Activated T-cell treated with anti-CD3 and anti-CD28 coated beads for 4 hours (primary cell): Measurements from ENCODE around the gene TPM4.
"Not testable (repeated sequence)": the region's sequence is repeated elsewhere in the genome, so short reads cannot be mapped to it uniquely, and the experiment has no call there.

Source experiments
- DNase-seq: peaks from one replicate; pipeline ENCODE4 v3.0.0-alpha.2; 2020

The TPM4 gene

GRCh38 chr19:16074488-16075365 is 1.6 kb upstream of the TPM4 start:
- DNase-seq: no peak

- no peak for DNase-seq
Measured at GRCh38 chr19:16075430-16076153, 703 bp upstream of the TPM4 start.

- DNase-seq: no peak
Measured at GRCh38 chr19:16076958-16077611, 790 bp downstream of the TPM4 start.

DNA sequence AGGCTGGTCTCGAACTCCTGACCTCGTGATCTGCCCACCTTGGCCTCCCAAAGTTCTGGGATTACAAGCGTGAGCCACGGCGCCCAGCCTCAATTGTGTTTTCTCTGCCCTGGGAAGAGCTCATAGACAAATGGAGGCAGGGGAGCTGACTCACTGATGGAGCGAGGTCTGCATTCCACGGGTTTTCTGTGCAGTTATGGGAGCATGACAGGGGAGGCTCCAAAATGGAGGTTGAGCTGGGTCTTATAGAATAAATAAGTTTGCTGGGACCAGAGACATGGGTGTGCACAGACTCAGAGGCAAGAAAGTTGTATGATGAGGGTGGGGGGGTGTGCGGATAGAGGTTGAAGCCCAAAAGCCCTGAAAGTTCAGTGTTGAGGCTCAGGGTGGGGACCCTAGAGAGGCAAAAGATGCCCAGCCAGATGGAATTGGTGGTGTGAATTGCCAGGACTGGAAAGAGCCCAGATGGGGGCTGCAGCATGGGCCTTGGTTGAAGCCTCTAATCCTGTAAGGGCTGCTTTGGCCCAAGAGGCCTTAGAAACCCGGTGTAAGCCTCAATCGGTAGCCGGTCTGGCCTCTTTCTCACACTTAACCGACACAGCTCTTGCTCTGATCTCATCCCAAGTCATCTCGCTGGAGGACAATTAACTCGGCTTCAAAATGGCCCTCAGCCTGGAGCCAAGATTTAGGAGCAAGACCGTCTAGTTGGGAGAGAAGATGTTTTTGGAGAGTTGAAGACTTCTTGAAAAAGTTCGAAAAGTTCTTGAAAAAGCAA is 1.9 kb downstream of the TPM4 start:
- DNase-seq: peak; percentile 13

DNA sequence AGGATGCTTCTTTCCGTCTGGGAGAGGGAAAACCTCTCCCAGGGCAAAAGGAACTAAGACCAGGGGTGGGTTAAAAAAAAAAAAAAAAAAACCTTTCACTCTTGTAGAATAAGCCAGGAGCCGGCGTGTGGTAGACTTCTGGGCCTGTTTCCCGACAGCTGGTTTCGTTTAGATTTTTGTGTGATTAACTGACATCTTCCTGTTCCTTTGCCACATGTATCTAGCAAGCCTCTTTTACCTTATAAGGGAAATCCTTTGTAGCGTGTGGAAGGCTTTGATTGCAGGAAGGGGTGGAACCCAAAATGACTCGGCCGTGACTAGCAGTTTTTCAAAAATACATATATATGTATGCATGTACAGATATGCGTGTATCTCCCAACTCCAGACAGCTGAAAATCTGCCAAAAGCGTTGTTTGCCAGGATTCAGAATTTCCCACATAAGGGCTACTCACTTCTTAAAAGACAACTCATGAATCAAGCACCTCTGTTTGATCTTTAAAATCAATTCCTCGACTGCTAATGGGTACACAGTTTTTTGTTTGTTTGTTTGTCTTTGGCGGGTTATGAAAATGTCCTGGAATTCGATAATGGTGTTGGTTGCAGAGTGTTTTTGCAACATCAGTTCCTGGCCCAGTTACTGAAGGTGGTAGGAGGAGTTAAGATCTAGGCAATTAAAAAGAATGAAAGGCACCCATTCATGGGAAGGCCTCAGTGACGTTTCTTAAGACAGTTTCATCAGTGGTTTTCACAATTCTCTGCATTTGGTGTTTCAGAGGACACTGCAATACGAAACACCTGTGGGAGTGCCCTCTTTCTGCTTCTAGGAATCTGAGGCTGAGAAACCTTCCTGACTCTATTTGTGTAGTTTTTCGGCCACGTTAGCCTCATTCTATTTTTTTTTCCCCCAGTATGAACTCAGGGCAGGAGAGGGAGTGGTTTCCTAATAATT is 2.7 kb downstream of the TPM4 start:
- peak; percentile 49 for DNase-seq

GRCh38 chr19:16084067-16084685 is 7.9 kb downstream of the TPM4 start:
- DNase-seq: no peak

DNA sequence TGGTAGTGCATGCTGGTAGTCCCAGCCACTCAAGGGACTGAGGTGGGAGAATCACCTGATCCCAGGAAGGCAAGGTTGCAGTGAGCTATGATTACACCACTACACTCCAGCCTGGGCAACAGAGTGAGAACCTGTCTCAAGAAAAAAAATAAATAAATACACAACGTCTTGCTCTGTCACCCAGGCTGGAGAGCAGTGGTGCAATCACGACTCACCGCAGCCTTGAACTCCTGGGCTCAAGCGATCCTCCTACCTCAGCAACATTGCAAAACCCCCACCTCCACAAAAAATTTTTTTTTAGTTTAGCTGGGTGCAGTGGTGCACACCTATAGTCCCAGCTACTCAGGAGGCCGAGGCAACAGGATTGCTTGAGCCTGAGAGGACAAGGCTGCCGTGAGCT is 8.8 kb downstream of the TPM4 start:
- DNase-seq: no peak

DNA sequence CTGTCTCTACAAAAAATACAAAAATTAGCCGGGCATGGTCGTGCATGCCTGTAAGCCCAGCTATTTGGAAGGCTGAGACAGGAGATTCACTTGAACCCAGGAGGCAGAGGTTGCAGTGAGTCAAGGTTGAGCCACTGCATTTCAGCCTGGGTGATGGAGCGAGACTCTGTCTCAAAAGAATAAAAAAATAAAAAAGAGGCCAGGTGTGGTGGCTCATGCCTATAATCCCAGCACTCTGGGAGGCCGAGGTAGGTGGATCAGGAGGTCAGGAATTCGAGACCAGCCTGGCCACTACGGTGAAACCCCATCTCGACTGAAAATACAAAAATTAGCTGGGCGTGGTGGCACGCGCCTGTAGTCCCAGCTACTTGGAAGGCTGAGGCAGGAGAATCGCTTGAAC is 11.1 kb downstream of the TPM4 start:
- not testable (repeated sequence) for DNase-seq

DNA sequence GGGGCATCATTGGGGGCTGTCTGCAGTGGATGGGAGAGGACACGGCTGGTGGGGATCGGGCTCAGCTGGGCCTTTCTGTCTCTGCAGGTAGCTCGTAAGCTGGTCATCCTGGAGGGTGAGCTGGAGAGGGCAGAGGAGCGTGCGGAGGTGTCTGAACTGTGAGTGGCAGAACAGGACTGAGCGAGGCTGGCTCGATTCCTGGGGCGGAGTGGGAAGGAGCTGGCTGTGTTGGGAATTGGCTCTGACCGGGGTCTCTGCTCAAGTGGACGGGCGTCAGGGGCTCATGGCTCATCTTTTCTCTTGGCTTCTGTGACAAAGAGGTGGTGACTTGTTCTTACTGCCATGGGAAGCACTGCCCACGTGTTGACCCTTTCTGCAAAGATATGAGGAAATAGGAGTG is 11.6 kb downstream of the TPM4 start:
- no peak for DNase-seq

DNA sequence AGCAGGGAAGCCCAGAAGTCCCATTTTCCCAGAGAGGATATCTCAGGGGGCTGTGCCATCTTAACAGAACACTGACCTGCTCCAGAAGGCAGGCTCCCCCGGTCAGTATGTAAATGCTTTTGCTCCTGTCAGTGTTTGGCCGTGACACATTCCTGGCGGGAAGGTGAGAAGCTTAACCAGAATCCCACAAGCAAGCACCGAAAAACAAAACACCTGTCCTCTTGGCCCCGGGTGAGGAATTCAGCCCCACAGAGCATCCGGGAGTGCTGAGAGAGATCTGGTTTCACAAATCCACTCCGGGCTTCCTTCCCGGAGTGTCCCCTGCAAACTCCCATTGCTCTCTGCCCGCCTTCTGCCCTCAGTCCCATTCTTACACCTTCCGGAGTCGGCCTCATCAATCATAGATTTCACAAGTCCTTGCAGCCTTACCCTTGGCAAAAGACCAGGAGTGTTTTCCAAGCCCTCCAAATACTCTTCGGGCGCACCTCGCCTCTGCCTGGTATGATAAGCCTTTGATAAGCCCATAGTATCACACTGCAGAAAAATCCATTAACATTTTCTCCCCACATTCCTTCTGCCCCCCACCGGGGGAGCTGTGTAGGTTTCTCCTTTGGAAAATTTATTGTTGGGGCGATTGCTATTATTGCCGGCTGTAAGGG is 12.2 kb downstream of the TPM4 start:
- DNase-seq: no peak

DNA sequence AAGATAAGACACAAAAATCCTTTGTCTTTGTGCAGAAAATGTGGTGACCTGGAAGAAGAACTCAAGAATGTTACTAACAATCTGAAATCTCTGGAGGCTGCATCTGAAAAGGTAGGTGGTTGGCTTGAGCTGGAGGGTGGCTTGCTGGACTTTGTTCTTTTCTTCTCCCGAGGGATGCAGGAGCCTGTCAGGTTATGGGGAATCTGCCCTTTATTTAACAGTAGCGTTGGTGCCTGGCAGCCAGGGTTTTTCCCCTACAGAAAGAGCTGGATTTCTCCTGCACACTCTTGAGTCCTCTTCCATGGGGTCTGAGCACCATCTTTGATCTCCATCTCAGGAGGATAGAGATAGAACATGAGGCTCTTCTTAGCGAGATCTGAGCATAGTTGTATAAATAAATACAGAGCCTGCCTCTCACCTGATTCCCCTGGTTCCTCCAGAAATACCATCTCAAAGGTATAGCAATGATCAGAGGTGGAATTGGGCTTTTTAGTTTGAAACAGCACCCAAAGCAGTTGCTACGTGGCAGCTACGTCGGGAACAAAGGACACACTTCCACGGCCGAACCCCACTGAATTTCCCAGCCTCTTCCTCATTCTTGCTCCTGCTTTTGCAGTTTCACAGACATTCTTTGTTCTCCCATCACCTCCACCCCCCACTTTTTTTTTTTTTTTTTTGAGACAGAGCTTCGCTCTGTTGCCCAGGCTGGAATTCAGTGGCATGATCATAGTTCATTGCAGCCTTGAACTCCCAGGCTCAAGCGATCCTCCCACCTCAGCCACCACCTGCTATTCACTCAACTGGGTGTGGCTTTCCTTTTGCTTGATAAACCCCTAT is 12.9 kb downstream of the TPM4 start:
- no peak for DNase-seq

DNA sequence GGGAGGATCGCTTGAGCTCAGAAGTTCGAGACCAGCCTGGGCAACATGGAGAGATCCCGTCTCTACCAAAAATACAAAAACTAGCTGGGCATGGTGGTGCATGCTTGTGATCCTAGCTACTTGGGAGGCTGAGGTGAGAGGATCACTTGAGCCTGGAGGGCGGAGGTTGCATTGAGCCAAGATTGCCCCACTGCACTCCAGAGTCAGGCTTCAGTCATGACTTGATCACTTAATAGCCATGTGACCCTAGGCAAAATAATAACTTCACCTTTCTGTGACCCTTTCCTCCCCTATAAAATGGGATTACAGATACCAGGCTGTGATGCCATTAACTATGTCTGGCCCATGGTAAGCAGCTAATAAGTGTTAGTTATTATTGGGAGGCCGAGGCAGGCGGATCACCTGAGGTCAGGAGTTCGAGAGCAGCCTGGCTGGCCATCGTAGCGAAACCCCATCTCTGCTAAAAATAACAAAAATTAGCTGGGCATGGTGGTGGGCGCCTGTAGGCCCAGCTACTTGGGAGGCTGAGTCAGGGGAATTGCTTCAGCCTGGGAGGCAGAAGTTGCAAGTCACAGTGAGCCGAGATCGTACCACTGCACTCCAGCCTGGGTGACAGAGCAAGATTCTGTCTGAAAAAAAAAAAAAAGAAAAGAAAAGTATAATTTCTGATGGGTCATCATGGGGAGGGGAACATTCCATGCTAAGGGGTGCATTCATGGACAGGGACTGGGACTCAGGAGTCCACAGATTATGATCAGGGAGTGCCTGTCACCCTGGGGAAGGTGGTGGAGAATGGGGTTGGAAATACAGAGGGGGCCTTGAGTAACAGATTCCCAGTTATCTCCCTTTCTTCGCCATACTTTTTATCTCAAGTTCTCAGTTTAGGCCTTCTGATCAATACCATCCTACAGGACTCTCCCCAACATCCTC is 15.5 kb downstream of the TPM4 start:
- DNase-seq: no peak

- no peak for DNase-seq
Measured at GRCh38 chr19:16094360-16095070, 18.2 kb downstream of the TPM4 start.

GRCh38 chr19:16095071-16095571 is 18.8 kb downstream of the TPM4 start:
- no peak for DNase-seq

DNA sequence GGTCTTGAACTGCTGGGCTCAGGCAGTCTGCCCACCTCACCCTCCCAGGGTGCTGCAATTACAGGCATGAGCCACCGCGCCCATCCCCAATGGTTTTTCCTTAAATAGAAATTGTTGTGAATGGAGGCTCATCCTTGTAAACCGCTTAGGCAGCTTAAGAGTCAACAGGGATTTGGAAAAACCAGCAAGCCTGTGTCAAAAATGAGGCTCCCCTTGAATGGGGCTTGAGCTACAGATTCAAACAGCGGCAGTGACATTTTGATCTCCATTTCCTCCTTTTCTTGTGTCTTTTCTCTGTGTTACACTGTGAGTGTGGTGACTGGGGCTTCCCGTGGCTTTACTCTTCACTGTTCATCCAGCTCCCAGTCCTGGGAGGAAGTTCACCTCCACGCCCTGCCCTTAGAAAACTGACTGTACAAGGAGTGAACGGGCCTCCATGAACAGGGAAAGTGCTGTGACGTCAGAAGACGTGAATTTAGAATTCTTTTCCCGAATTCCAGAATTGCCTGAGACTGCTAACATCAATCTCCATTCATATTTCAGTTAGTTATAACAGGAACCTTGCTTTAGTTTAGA is 20.1 kb downstream of the TPM4 start:
- no peak for DNase-seq

- no peak for DNase-seq
Measured at GRCh38 chr19:16098416-16098768, 22.1 kb downstream of the TPM4 start.

GRCh38 chr19:16098821-16099220 is 22.5 kb downstream of the TPM4 start:
- no peak for DNase-seq
